Heart left ventricle (tissue), 16 donors: ENCODE results near the gene DTNB. TPM values are rescaled to one million over a fixed set of nuclear protein-coding genes. Genes with fewer than 3 reads are reported as not detected.

Experiments used
- ATAC-seq, 4 donors: fragments of 200-7000 bp; cut with Tn5 transposase; one replicate each; pipeline ENCODE4 v1.9.1; 2020 to 2022; ENCODE audit warnings: moderate library complexity in 4 of 4, mild to moderate bottlenecking in 3 of 4, moderate number of reproducible peaks in 1 of 4
- DNase-seq, 5 donors: peaks; one replicate each; pipeline ENCODE4 v3.0.0-alpha.2; 2020
- H3K27ac ChIP-seq, 12 donors: fragments of 200-600 bp; sonication (generic) in 4 of 12; one replicate each; pipeline versions ENCODE4 v1.5.0 to v1.8.0; 2016 to 2022; ENCODE audit warnings: mild to moderate bottlenecking in 2 of 12
- H3K27me3 ChIP-seq, 9 donors: fragments of 200-600 bp; sonication (generic) in 2 of 9; one replicate each; pipeline versions ENCODE4 v1.5.1 to v1.8.0; 2016 to 2022; ENCODE audit warnings: mild to moderate bottlenecking in 3 of 9
- H3K36me3 ChIP-seq, 9 donors: fragments of 200-600 bp; sonication (generic) in 2 of 9; one replicate each; pipeline versions ENCODE4 v1.5.0 to v1.8.0; 2018 to 2022; ENCODE audit warnings: mild to moderate bottlenecking in 2 of 9
- H3K4me1 ChIP-seq, 12 donors: fragments of 200-600 bp; sonication (generic) in 4 of 12; one replicate each; pipeline versions ENCODE4 v1.5.0 to v1.8.0; 2016 to 2022; ENCODE audit warnings: mild to moderate bottlenecking in 3 of 12
- H3K4me3 ChIP-seq, 12 donors: fragments of 200-600 bp; sonication (generic) in 4 of 12; one replicate each; pipeline versions ENCODE4 v1.5.0 to v1.8.0; 2017 to 2022; ENCODE audit warnings: mild to moderate bottlenecking in 9 of 12, moderate library complexity in 4 of 12
- H3K9me3 ChIP-seq, 12 donors: fragments of 200-600 bp; sonication (generic) in 4 of 12; one replicate each; pipeline versions ENCODE4 v1.5.0 to v1.8.0; 2016 to 2022; ENCODE audit warnings: mild to moderate bottlenecking in 1 of 12
- POLR2A ChIP-seq, 2 donors: fragments of 450-650 bp; IDR thresholded peaks; one replicate each; pipeline ENCODE4 v1.6.1; 2017; ENCODE audit warnings: antibody characterized with exemption in 2 of 2, mild to moderate bottlenecking in 2 of 2, moderate library complexity in 2 of 2
- WGBS, 4 donors: extraction: QIAGEN DNeasy Blood & Tissue Kit in 2 of 4; methylation state at CpG; one replicate each; pipeline versions ENCODE4 v1.1.5 to v1.1.7; 2013 to 2018; 5-methylcytosine and 5-hydroxymethylcytosine counted together
- intact Hi-C, 10 donors: fragments of 100-400 bp; cut with DNase I; formaldehyde crosslinking; loops; one replicate each; pipeline versions ENCODE4 v1.11.1 to v1.14.2; 2022
- polyA plus RNA-seq, 2 donors: library from polyadenylated mRNA; stranded (reverse); fragments of 200-250 nt; gene quantifications; one replicate each; pipeline ENCODE4 v1.2.3, GENCODE V29; 2013
- total RNA-seq, 9 donors: library from RNA; depleted of rRNA in 2 of 9; stranded (reverse); fragments of >200 nt in 2 of 9; fragmentation: NEBNext Ultra II Directional in 3 of 9; extraction: Animal tissue kit (Norgen Biotek cat#: 25700) in 3 of 9; gene quantifications; one replicate each; pipeline versions ENCODE4 v1.1.0 to v1.2.4, GENCODE V29; 2016 to 2023
- TF ChIP-seq, protein P1 (sequence below), 12 donors: fragments of 200-600 bp; sonication (generic) in 4 of 12; IDR thresholded peaks; one replicate each; pipeline versions ENCODE4 v1.5.0 to v1.8.0; 2018 to 2022; ENCODE audit warnings: antibody characterized with exemption in 12 of 12, mild to moderate bottlenecking in 5 of 12
- donor health status: ischemic (EF 13 %, LVEDD 7.1; RV severe dilation, severe dysfunction).
- donor health status: healthy with polysubstance abuse.
- donor health status: DM: no; HTN: yes; CAD: no.
- donor health status: DM: no; HTN: no; CAD: no.
- donor health status: ischemic (EF 25% LVEDD 6.9; RV normal size, moderate dysfunction).
- donor health status: ischemic (EF 25% LVEDD 5.7; RV mildly dilated, moderate dysfunction).
- donor health status: healthy.
- donor health status: DM: yes; HTN: yes; CAD: no.
- donor health status: ischemic (EF 35%, LVEDD 5.7; RV mildly dilated, moderate dysfunction).
- donor health status: nonischemic (EF 11% LVEDD 7.7; RV severe dilation, severe dysfunction).
- donor health status: DM: yes; HTN: yes; CAD: no.
- donor health status: PGD.
- donor health status: ischemic (EF 29% LVEDD 5.4; RV normal size, mild dysfunction).
- donor health status: nonischemic (EF 23%, LVEDD 6.1; RV moderate dilation, normal function).

DTNB gene
- total and polyA plus RNA-seq, 11 donors: 2.5 to 17.3 (median 5.6) TPM

DNA sequence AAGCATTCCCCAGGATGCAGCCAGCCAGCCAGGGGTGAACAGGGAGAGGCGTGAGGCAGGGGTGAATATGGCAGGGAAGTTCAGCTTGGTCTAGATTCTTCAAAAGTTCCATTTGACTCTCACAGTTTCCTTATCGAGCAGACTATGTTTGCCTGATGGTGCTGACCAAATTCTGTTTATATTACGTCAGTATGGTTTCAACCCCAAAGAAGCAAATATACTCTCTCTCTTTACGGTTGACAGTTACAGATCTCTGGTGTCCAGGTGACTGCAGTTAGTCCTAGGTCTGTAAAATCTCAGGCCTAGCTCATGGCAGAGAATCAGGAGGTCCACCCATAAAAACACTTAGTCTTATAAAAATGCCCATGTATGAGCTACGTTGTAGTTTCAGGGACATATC, 293.4 kb downstream of the DTNB start:
- intact Hi-C loops: no loop called here
- H3K27ac ChIP-seq: no peak overlapping the region
- 94 to 99% (median 98%) methylated on average over 5 of the region's 5 CpGs for WGBS, 4 donors

DNA sequence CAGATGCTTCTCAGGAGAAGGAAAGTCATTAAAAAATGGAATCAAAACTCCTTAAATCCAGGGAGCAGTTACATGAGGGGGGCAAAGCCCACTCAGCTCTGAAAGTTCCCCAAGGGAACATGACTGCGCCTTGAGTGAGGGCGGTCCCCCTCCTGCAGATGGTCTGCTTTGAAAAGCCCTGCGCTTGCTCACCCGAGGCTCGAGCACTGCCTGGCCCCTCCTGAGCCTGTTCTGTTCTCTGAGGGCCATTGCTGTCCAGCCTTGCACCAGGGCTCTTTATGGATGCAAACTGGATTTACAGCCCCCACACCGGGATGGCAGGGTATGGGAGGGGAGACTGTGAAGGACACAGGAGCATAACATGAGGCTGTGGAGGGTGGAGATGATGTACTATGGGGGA, 293.8 kb downstream of the DTNB start:
- no peaks in the 10 kb centered on the region for H3K27me3 ChIP-seq
- no peaks in the 10 kb centered on the region for H3K9me3 ChIP-seq
- ATAC-seq (no peak), DNase-seq (no peak)
- H3K4me1 ChIP-seq: peaks cover 0 to 45% (median 13%) of the 10 kb centered on the region in 12 donors
- intact Hi-C loops: loop anchor here in 8 of 10 donors (5.0 to 10.0 kb wide), 6 partner anchors 67 to 295 kb away; partner anchors contain the start of gene DTNB (in 1 of the 8)
- TF ChIP-seq, protein P1, sequence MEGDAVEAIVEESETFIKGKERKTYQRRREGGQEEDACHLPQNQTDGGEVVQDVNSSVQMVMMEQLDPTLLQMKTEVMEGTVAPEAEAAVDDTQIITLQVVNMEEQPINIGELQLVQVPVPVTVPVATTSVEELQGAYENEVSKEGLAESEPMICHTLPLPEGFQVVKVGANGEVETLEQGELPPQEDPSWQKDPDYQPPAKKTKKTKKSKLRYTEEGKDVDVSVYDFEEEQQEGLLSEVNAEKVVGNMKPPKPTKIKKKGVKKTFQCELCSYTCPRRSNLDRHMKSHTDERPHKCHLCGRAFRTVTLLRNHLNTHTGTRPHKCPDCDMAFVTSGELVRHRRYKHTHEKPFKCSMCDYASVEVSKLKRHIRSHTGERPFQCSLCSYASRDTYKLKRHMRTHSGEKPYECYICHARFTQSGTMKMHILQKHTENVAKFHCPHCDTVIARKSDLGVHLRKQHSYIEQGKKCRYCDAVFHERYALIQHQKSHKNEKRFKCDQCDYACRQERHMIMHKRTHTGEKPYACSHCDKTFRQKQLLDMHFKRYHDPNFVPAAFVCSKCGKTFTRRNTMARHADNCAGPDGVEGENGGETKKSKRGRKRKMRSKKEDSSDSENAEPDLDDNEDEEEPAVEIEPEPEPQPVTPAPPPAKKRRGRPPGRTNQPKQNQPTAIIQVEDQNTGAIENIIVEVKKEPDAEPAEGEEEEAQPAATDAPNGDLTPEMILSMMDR (IDR thresholded peaks at IDR 0.05): no peak
- TF ChIP-seq POLR2A (IDR thresholded peaks at IDR 0.05): no peak
- WGBS, 4 donors: 85 to 96% (median 93%) methylated on average over 6 of the region's 6 CpGs
- H3K36me3 ChIP-seq: no peaks in the 10 kb centered on the region
- H3K4me3 ChIP-seq: no peak overlapping the region
- H3K27ac ChIP-seq: no peak overlapping the region

More for the DNA sequence above, 293.4 kb downstream of the DTNB start:
- peaks cover 0 to 45% (median 13%) of the 10 kb centered on the region in 12 donors for H3K4me1 ChIP-seq
- no peak for DNase-seq
- TF ChIP-seq, protein P1 (IDR thresholded peaks at IDR 0.05): no peak
- no peak for TF ChIP-seq POLR2A (IDR thresholded peaks at IDR 0.05)
- no peaks in the 10 kb centered on the region for H3K36me3 ChIP-seq
- no peaks in the 10 kb centered on the region for H3K9me3 ChIP-seq
- no peak overlapping the region for H3K4me3 ChIP-seq
- ATAC-seq: no peak
- H3K27me3 ChIP-seq: no peaks in the 10 kb centered on the region

DNA sequence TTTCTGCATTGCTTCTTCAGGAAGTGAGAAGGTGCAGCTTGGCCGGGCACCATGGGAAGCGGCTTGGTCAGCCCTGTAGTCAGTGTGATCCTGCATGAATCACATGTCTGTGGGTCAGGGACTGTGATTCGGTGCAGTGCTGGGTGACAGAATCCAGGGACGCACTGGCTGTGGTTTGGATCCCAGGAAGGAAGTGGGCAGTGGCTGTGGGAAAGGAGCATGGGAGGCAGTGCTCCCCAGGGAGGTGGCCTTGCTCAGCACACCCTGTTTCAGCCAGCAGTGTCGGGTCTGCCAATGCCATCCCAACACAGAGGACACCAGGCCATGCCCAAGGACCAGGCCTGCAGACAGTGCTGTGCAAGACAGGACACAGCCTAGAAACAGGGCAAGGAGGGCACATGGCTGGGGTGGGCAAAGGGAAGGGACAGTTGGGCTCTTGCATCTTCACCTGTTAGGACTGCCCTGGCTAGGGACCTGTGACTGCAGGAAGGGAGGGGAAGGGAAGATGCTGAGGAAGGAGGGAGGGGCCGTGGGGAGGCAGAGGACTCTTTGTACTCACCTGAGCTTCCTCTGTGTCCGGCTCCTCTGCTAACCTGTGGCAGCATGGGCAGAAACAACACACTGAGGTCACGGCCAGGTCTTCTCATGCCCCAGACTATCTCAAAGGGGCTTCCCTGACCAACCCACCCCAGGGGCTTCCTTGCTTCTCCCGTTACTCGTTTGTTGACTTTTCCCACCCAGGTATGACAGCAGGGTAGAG, 294.5 kb downstream of the DTNB start:
- Histone ChIP-seq H3K9me3 (no peaks in the 10 kb centered on the region), H3K27ac (no peak overlapping the region), H3K27me3 (no peaks in the 10 kb centered on the region), H3K4me3 (no peak overlapping the region), H3K36me3 (no peaks in the 10 kb centered on the region), H3K4me1 (peaks cover 0 to 45% (median 13%) of the 10 kb centered on the region in 12 donors)
- TF ChIP-seq, protein P1 (IDR thresholded peaks at IDR 0.05): no peak
- no peak for TF ChIP-seq POLR2A (IDR thresholded peaks at IDR 0.05)
- intact Hi-C loops: loop anchor here in 8 of 10 donors (5.0 to 10.0 kb wide), 6 partner anchors 67 to 296 kb away; partner anchors contain the start of gene DTNB (in 1 of the 8)
- DNase-seq (no peak), ATAC-seq (no peak)
- WGBS, 4 donors: 76 to 95% (median 86%) methylated on average over 10 of the region's 10 CpGs

DNA sequence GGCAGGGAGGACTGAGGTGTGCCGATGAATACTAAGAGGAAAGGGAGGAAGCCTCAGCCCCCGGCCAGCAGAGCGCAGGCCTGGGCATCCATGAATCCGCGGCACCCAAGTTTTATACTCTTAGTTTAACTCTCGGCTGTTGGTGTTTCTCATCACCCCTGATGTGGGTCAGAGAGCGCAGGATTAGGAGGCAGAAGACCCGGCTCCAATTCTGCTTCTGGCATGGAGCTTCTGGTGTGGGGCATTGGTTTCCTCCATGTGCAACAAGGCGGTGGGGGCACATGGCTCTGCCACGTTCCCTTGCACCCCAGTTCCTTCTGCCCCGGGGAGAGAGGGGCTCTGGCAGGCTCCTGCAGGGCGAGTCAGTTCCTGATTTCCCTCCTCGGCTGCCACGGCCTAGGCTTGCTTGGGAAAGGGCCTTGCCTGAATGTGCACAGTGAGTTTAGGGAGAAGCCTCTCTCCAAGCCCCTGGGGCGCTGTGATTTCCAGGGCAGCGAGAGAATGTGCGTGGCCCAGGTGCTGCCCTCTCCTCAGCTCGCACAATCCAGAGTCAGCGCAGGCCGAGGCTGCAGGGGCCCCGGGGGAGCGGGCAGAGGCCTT, 295.5 kb downstream of the DTNB start:
- Histone ChIP-seq H3K9me3 (no peaks in the 10 kb centered on the region), H3K27me3 (no peaks in the 10 kb centered on the region), H3K4me3 (no peak overlapping the region), H3K27ac (no peak overlapping the region), H3K4me1 (peaks cover 0 to 45% (median 13%) of the 10 kb centered on the region in 12 donors), H3K36me3 (no peaks in the 10 kb centered on the region)
- ATAC-seq (no peak), DNase-seq (no peak)
- intact Hi-C loops: loop anchor here in 9 of 10 donors (2.0 to 10.0 kb wide), 7 partner anchors 35 to 297 kb away; partner anchors contain the start of gene DTNB (in 1 of the 9)
- TF ChIP-seq POLR2A (IDR thresholded peaks at IDR 0.05): no peak
- TF ChIP-seq, protein P1 (IDR thresholded peaks at IDR 0.05): no peak
- 90 to 97% (median 94%) methylated on average over 20 to 22 of the region's 22 CpGs for WGBS, 4 donors
